Measurements from ENCODE around the gene TMEM170B.

GRCh38 chr6:11493974-11494373 is 43.6 kb upstream of the TMEM170B start:
- TF ChIP-seq CTCF (conservative IDR thresholded peaks at IDR 0.05 in 1 of 2, IDR thresholded peaks at IDR 0.05 in 1 of 2; ENCODE audit: low read depth in 1 of 2, low read length in 2 of 2) (no peak), EZH2 (IDR thresholded peaks at IDR 0.05; ENCODE audit: low read length, missing control alignments) (no peak)
